HG03159 (cell line): Measurements from ENCODE around the gene YTHDF1.

Source experiments
- ATAC-seq: cut with Tn5 transposase; IDR thresholded peaks from one replicate; pipeline ENCODE4 v1.9.1; 2021; ENCODE audit warnings: mild to moderate bottlenecking, moderate library complexity; ENCODE audit not compliant: unreplicated experiment

Gene YTHDF1

DNA sequence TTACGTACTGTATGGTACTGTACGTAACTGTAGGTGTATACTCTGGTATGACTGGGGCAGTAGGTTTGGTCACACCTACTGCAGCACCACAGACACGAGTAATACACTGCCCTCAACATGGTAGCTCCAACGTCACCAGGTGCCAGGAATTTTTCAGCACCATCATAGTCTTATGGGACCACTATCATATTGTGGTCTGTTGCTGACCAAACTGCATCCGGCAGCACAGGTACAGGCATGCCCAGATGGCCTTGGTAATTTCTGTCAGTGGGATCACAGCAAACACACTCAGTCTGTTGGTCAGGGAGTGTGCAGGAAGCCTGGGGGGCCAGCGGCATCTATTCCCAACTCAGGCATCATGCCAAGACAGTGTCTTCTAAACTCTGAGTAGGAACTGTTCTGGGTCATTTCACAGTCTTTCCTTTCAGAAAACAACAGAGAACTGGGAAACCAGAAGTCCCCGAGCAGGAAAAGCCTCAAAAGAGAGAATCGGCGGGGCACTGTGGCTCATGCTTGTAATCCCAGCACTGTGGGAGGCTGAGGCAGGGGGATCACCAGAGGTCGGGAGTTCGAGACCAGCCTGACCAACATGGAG lies 5.8 kb downstream of the YTHDF1 start:
- no peak for ATAC-seq

DNA sequence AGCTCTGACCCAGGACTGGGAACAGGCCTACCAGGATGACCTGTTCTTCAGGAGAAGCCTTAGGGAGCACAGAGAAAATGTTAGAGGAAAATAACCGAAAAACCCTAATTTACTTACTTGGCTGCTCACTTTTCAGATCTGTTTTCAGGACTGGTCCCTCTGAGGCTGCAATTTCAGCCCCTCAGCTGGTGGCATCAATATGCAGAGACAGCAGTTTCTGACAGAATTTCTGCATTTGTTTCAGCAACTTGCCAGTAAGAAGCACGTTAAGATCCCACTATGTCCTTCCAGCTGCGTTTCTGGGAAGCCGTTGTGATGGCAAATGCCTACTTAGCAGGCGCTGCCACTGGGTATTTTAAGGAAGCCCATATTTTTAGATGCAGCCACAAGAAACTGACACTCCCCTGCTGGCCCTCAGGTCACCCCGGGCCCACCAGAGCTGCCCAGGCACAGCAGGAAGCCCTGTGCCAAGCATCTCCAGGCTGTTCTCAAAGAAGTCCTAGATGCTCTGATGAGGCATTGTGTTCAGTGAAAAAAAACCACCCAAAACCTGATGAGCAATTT lies 7.5 kb downstream of the YTHDF1 start:
- ATAC-seq: no peak

DNA sequence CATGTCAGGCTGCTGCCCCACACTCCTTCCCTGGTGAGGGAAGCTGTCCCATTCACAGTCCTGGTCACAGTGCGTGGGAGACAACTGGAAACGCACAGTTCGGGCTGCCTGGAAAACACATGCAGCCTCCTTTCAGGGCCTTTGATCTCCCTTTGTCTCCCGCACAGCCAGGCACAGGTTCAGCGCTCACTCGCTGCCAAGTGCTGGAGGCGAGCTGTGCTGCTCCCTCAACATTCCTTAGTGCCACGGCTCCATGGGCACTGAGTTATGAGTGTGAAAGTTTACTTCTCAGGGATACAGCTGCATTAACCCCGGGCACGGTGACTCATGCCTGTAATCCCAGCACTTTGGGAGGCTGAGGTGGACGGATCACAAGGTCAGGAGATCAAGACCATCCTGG lies 9.1 kb downstream of the YTHDF1 start:
- no peak for ATAC-seq

GRCh38 chr20:63205896-63206295 lies 10.0 kb downstream of the YTHDF1 start:
- ATAC-seq: no peak

GRCh38 chr20:63204362-63204761 lies 11.6 kb downstream of the YTHDF1 start:
- ATAC-seq: no peak

DNA sequence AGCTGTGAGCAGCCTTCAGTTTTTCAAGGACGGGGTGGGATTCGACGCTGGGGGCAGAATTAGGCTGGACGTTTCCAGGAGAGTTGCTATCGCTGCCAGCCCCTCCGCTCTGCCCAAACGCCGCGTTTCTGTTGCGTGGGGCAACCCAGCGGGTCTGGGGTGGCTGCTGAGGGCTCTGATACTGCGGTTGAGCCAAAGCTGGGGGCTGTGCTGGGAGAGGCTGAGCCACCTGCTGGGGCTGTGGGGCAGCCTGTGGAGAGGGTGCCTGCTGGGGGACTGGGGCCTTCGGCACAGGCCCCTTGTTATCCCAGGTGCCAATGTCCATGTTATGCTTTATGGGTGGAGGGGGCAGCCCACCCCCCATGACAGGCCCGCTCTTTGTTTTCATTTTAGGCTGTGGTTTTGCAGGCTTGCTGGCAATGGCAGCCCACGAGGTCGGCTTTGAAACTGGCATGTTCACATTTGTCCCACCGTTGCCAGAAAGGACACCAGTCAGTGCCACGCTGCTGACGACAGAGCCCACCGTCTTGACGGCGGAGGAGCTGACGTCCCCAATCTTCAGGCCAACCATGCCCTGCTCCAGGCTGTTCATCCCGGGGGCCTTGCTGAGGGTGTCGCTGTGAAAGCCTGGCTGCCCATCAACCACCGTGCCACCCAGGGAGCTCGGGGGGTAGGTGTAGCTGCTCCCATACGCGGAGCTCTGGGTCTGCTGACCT lies 13.0 kb downstream of the YTHDF1 start:
- no peak for ATAC-seq

- no peak for ATAC-seq
These were observed 13.9 kb downstream of the YTHDF1 start for GRCh38 chr20:63202021-63202420.

DNA sequence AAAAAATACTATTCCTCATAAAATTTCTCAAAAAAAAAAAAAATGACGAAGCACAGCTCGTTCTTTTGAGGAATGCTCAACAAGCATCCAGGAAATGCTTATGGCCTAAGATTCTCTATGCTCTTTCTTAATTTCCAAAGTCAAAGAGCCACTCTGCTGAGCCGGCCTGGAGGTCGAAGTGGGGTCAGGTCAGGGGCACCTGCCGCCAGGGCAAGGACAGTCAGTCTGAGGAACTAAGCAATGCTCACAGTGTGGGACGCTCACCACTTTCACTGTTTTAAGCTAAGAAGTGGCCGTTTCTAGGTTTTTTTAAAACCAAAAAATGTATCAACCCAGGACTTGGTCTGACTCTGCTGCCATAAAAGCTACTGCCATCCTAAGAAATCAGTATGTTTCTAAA lies 17.3 kb downstream of the YTHDF1 start:
- ATAC-seq: no peak

DNA sequence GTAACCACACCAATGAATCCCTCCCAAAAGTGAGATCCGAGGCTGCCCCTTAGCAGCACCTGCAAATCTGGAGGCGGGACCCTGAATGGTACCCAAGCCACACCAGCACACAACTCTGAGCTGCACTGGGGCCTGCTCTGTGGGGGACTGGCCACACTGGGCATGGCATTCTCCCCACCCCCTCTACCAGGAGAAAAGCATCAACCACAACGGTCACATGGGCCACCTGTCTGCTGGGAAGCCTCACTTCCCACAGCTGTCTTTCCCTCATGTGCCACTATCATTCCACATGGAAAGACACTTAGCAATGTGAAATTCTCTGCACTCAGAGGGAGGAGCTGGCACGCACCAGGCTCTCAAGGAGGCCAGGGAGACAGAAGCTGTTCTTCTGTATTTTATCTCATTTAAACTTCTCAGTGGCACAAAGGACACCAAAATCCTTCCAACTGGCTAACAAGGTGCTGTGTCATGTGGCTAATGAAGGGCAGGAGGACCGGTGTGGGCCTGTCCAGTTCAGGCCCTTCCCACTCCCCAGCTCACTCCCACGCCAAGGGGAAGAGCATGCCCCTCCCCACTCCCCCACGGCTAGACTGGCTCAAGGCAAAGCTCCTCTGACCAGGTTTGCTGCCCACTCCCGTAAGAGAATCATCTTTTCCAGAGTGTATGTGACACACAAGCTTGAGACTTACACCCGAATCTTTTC lies 19.0 kb downstream of the YTHDF1 start:
- no peak for ATAC-seq

DNA sequence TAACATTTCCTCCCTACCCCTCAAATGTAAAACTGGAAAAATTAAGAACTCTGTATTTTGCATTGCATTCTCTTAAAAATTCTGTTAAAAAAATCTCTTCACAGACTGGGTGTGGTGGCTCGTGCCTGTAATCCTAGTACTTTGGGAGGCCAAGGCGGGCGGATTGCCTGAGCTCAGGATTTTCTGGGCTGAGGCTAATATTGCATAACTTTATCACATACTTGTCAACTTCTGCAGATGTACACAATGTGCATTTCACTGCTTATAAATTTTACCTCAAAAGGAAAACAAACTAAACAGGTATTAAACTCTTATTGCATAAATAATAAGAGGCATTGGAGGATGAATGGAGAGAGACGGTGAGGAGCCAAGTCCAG lies 21.1 kb downstream of the YTHDF1 start:
- no peak for ATAC-seq

DNA sequence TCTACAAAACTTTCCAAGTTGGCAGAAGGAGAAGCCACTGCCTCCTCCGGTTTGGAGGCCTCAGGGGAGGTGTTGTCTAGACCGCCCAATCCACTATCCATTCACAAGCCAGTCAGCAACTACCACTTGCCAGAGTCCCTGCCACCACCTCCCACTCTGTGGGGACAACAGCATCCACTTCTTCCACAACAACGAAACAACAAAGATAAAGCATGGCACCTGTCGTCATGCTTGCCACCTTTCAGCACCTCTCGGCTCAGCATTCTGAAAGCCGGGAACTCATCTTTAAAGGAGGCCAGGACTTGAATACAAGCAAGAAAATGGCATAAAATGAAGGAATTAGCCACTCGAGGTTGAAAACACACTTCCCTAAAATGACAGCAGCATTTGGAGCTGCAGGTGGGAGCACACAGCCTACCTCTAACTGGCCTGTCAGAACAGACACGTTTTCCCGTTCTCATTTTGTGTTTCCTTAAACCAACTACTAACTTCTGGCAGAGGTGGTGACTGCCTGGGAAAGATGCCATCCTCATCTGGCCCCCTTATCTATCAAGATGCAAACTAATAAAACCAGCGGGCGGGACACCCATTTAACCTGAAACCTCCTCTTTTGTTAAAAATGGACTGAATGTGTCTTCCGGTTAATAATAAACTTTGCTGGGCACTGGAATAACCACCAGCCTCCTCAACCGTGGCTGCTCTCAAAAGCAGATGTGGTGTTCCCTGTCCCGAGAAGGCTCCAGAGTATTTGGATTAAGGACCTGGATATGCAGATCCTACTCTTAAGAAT lies 21.7 kb downstream of the YTHDF1 start:
- no peak for ATAC-seq

GRCh38 chr20:63192721-63193120 lies 23.2 kb downstream of the YTHDF1 start:
- no peak for ATAC-seq

DNA sequence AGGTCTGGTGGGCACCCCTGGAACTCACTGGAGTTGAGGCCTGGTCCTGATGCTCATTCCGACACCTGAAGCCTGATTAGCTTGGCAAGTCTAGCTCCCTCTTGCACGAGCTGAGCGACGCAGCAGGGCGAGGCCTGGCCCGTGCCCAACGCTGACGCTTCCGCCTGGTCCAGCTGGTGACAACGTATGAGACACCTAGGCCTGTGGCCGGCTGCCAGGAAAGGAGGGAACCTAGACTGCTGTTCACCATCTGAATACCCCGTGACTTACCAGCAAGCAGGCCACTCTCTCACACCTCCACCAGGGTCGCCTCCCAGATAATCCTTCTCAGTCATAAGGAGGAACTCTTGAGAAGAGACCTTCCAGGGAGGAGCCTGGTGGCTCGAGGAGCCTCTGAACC lies 24.5 kb downstream of the YTHDF1 start:
- ATAC-seq: no peak

- ATAC-seq: no peak
These were observed 25.1 kb downstream of the YTHDF1 start for GRCh38 chr20:63190828-63191227.

DNA sequence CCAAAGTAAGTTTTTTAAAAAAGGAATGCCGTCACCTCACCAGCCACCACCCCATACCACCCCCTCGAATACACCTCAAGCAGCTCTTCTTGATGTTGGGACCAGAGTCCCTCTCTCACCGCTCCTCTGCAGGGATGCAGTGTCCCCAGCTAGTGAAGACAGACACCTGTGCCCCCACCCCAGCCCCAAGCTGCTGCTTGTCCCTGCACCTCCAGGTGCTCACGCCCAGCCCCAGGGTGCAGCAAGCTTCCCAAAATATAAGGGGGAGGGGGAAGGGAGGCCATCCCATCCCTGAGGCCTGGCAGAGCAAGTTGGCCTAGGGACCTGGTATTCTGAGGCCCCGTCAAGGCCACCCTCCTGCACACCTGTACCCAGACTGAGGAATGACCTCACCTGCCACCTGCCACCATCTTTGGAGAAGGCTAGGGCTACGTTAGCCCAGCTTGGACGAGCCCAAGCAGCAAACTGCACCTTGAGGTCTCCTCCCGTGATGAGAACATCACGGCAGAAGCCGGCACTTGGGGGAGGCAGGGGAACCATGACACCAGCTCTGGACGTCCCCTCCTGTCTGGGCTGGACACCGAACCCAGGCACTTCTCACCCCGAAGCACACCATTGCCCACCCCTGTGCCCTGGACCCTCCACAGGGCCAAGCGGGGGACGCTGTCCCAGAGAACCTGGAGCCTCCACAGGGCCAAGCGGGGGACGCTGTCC lies 25.9 kb downstream of the YTHDF1 start:
- no peak for ATAC-seq

DNA sequence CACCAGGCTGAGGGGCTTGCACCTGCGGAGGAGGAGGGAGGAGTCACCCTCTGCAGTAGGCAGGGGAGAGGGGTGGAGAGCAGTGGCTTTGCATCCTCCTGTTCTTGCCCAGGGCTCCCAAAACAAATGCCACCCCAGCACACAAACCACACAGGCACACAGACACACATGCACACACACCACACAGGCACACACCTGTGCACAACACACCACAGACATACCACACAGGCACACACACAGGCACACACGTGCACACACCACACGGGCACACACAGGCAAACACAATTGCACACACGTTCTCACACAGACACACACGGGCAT lies 26.6 kb downstream of the YTHDF1 start:
- no peak for ATAC-seq

DNA sequence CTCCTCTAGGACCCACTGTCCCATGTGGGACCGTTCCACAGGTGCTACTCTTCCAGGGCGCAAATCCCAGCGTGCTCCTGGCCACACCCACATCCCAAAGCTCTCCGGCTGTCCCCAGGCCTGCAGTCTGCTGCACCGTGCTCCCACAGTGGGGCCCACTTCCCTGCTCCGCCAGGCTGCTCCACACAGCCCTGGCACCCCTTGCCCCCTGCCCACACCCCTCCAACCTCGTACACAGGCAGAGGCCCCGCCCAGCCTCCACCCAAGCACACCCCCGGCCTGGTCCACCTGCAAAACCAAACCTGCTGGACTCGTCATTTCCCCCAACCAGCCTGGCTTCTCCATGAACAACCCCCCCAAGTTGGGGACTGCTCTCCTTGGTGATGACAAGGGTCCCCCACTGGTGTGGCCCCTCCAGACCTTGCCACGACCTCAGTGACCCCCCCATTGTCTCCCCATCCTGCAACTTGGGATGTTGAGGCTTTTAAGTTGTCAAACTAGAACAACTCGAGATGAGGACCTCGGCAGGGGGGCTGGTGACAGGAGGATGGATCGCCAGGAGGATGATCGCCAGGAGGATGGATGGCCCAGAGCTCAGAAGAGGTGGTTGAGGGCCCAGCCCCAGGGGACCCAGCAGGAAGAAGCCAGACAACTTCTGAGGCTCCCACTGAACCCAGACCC lies 27.1 kb downstream of the YTHDF1 start:
- no peak for ATAC-seq

DNA sequence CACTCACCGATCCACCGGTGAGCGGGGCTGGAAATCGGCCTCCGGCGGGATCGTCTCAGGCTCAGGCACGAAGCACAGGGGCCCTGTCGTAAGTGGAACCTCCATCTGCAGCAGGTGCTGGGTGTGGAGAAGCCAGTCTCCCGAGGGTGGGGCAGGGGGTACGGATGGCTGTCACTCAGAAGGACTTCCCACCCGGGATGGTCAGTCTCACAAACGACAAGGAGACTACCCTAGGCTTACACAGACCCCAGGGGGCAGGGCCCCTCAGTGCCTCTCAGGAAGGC lies 27.8 kb downstream of the YTHDF1 start:
- ATAC-seq: no peak

DNA sequence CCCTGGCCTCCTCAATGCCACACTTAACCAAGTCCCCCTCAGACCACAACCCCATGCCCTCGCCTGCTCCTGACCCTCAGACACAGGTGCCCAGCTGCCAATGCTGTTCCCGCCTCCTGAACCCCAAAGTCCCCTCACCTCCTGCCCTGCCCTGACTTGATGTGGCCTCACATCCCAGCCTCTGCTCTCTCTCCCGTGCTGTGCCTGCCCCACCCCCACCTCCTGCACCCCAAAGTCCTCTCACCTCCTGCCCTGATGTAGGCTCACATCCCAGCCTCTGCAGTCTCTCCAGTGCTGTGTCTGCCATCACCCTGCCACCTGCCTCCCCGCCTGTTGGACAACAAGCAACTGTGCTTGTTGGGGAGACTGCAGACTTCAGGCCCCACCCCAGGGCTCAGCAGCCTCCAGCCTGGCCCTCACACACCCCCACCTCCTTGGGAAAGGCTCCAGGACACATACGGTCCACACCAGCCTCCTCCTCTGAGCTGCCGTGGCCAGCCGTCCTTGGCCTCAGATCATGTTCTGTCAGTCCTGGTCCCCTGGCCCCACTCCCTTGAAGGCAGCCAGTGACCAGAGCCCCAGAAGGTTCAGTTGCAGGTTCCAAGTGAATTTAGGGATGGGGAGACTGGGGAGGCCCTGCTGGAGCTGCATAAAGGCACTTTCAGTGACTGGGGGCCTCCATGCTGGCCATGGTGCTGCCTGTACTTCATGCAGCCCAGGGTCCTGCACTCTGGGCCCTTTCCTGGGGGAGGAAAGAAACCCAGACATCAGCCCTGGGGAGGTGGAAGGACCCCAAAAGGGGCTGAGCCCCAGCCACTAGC lies 28.4 kb downstream of the YTHDF1 start:
- ATAC-seq: no peak
